Lung (tissue), 12 donors: ENCODE results near the gene NCAM1. TPM values are rescaled to one million over a fixed set of nuclear protein-coding genes. Genes with fewer than 3 reads are reported as not detected.
A peak's percentile ranks its signal among the peaks of the same experiment; 100 is the strongest.

Source experiments
- ATAC-seq: fragments of 200-7000 bp; cut with Tn5 transposase; one replicate; pipeline ENCODE4 v1.9.1; 2020; ENCODE audit warnings: moderate number of reproducible peaks; ENCODE audit not compliant: insufficient read depth, low FRiP score
- DNase-seq, 3 donors: peaks; one replicate each; pipeline ENCODE4 v3.0.0-alpha.2; 2013 to 2017
- H3K27ac ChIP-seq, 2 donors: one replicate each; pipeline ENCODE4 v1.5.1; 2013; ENCODE audit warnings: mild to moderate bottlenecking in 2 of 2, moderate library complexity in 2 of 2, control low read depth in 1 of 2, inconsistent platforms in 1 of 2, low read depth in 1 of 2, low read length in 1 of 2
- H3K27me3 ChIP-seq, 3 donors: one replicate each; pipeline ENCODE4 v1.5.1; 2013; ENCODE audit warnings: low read length in 2 of 3; ENCODE audit not compliant: control insufficient read depth in 3 of 3, insufficient read depth in 3 of 3
- H3K36me3 ChIP-seq, 4 donors: one replicate each; pipeline ENCODE4 v1.5.1; 2013; ENCODE audit warnings: low read length in 4 of 4, mild to moderate bottlenecking in 1 of 4, moderate library complexity in 1 of 4; ENCODE audit not compliant: control insufficient read depth in 4 of 4, insufficient read depth in 4 of 4
- H3K4me1 ChIP-seq, 5 donors: one replicate each; pipeline ENCODE4 v1.5.1; 2013; ENCODE audit warnings: low read length in 5 of 5, mild to moderate bottlenecking in 2 of 5, moderate library complexity in 1 of 5; ENCODE audit not compliant: control insufficient read depth in 5 of 5, insufficient read depth in 5 of 5
- H3K4me3 ChIP-seq: one replicate; pipeline ENCODE4 v1.5.1; 2013; ENCODE audit warnings: mild to moderate bottlenecking, control low read depth, moderate library complexity
- H3K9ac ChIP-seq, 2 donors: one replicate each; pipeline ENCODE4 v1.5.1; 2013; ENCODE audit warnings: low read length in 2 of 2, control low read depth in 1 of 2; ENCODE audit not compliant: insufficient read depth in 1 of 2
- H3K9me3 ChIP-seq, 4 donors: one replicate each; pipeline ENCODE4 v1.5.1; 2013; ENCODE audit warnings: low read length in 3 of 4, mild to moderate bottlenecking in 1 of 4, moderate library complexity in 1 of 4; ENCODE audit not compliant: control insufficient read depth in 4 of 4, insufficient read depth in 3 of 4
- CTCF ChIP-seq: IDR thresholded peaks from 2 replicates; pipeline ENCODE4 v1.5.1; 2012; ENCODE audit warnings: mild to moderate bottlenecking; ENCODE audit errors: control extremely low read depth, extremely low read depth
- WGBS, 2 donors: extraction: QIAGEN DNeasy Blood & Tissue Kit; methylation state at CpG; one replicate each; pipeline ENCODE4 v1.1.7; 2013; 5-methylcytosine and 5-hydroxymethylcytosine counted together
- polyA plus RNA-seq, 2 donors: library from polyadenylated mRNA; stranded (reverse); fragments of 200-250 nt; gene quantifications; one replicate each; pipeline ENCODE4 v1.2.1, GENCODE V29; 2013
- total RNA-seq, 2 donors: library from RNA; depleted of rRNA in 1 of 2; stranded (reverse); fragments of >200 nt in 1 of 2; gene quantifications; one replicate each; pipeline ENCODE4 v1.2.1, GENCODE V29; 2014 to 2021
- donor health status: control.
- donor health status: control.
- donor health status: Bipolar disorder and iron deficiency.
- donor health status: healthy.
- donor health status: DM: yes; HTN: yes; CAD: no.

NCAM1 gene
- total and polyA plus RNA-seq, 4 donors: 0.28 to 36.5 (median 2.4) TPM

GRCh38 chr11:113112307-113112706, 151.1 kb downstream of the NCAM1 start:
- ATAC-seq (no peak), DNase-seq (no peak)
- 59 to 62% methylated on average over 3 of the region's 3 CpGs for WGBS, 2 donors
- Histone ChIP-seq H3K4me1 (peaks cover 0 to 15% (median 0%) of the 10 kb centered on the region in 5 donors), H3K9me3 (no peaks in the 10 kb centered on the region), H3K27ac (no peak overlapping the region), H3K27me3 (no peaks in the 10 kb centered on the region), H3K36me3 (no peaks in the 10 kb centered on the region), H3K9ac (no peak overlapping the region), H3K4me3 (no peak overlapping the region)
- TF ChIP-seq CTCF: no peak

GRCh38 chr11:113113801-113114704, 152.8 kb downstream of the NCAM1 start:
- no peak overlapping the region for H3K4me3 ChIP-seq
- no peaks in the 10 kb centered on the region for H3K27me3 ChIP-seq
- no peak for ATAC-seq
- no peaks in the 10 kb centered on the region for H3K36me3 ChIP-seq
- H3K27ac ChIP-seq: no peak overlapping the region
- TF ChIP-seq CTCF: peak; percentile 24
- H3K4me1 ChIP-seq: peaks cover 0 to 20% (median 0%) of the 10 kb centered on the region in 5 donors
- DNase-seq: peak; percentile 71 to 83 (median 77)
- no peak overlapping the region for H3K9ac ChIP-seq
- no peaks in the 10 kb centered on the region for H3K9me3 ChIP-seq
- 62 to 65% methylated on average over 5 of the region's 5 CpGs for WGBS, 2 donors

- no peak for ATAC-seq
- WGBS, 2 donors: 51 to 55% methylated on average over 3 of the region's 3 CpGs
Measured at GRCh38 chr11:113114705-113115027, 153.4 kb downstream of the NCAM1 start.

More at GRCh38 chr11:113114705-113115027, 153.4 kb downstream of the NCAM1 start:
- H3K36me3 ChIP-seq: no peaks in the 10 kb centered on the region
- H3K27ac ChIP-seq: no peak overlapping the region
- no peak for DNase-seq
- no peak overlapping the region for H3K4me3 ChIP-seq
- H3K4me1 ChIP-seq: peaks cover 0 to 16% (median 0%) of the 10 kb centered on the region in 5 donors
- TF ChIP-seq CTCF: no peak
- H3K9ac ChIP-seq: no peak overlapping the region
- no peaks in the 10 kb centered on the region for H3K9me3 ChIP-seq
- H3K27me3 ChIP-seq: no peaks in the 10 kb centered on the region
